ENCODE data around the gene CCDC102A. TPM values are rescaled to one million over a fixed set of nuclear protein-coding genes. Genes with fewer than 3 reads are reported as not detected.

CCDC102A gene
- total RNA-seq, 4 donors from 2014 or later = 7.1 to 11.5 (median 8.5) TPM

DNA sequence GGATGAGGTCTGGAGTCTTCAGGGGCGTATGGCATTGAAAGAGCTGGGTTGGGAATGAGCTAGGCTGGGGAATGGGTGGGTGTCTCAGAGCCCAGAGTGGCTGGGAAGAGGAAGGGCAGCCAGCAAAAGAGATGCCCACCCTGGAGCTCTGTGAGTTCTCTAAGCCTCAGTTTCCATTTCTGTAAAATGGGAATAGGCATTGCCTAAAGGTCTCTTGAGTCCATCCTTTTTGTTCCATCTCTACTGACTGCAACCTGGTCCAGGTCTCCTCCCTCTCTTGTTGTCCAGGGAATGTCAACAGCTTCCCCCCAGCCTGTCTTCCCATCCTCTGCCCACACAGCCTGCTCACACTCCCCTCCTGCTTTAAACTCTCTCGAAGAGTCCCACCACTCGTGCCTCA, 19.6 kb downstream of the CCDC102A start:
- Histone ChIP-seq H3K4me3 (no peak overlapping the region), H3K9me3 (no peaks in the 10 kb centered on the region), H3K27me3 (no peaks in the 10 kb centered on the region), H3K36me3 (peaks cover 24% of the 10 kb centered on the region), H3K27ac (no peak overlapping the region), H3K4me1 (peaks cover 10% of the 10 kb centered on the region)
- TF ChIP-seq EP300 (IDR thresholded peaks at IDR 0.05) (no peak), POLR2A (IDR thresholded peaks at IDR 0.05) (no peak), POLR2AphosphoS5 (IDR thresholded peaks at IDR 0.05) (no peak)
- TF ChIP-seq, protein P1, sequence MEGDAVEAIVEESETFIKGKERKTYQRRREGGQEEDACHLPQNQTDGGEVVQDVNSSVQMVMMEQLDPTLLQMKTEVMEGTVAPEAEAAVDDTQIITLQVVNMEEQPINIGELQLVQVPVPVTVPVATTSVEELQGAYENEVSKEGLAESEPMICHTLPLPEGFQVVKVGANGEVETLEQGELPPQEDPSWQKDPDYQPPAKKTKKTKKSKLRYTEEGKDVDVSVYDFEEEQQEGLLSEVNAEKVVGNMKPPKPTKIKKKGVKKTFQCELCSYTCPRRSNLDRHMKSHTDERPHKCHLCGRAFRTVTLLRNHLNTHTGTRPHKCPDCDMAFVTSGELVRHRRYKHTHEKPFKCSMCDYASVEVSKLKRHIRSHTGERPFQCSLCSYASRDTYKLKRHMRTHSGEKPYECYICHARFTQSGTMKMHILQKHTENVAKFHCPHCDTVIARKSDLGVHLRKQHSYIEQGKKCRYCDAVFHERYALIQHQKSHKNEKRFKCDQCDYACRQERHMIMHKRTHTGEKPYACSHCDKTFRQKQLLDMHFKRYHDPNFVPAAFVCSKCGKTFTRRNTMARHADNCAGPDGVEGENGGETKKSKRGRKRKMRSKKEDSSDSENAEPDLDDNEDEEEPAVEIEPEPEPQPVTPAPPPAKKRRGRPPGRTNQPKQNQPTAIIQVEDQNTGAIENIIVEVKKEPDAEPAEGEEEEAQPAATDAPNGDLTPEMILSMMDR (IDR thresholded peaks at IDR 0.05) = no peak
- DNase-seq (ENCODE audit: low spot score in 2 of 2) = no peak
- WGBS = 76% methylated on average over 3 of the region's 3 CpGs

DNA sequence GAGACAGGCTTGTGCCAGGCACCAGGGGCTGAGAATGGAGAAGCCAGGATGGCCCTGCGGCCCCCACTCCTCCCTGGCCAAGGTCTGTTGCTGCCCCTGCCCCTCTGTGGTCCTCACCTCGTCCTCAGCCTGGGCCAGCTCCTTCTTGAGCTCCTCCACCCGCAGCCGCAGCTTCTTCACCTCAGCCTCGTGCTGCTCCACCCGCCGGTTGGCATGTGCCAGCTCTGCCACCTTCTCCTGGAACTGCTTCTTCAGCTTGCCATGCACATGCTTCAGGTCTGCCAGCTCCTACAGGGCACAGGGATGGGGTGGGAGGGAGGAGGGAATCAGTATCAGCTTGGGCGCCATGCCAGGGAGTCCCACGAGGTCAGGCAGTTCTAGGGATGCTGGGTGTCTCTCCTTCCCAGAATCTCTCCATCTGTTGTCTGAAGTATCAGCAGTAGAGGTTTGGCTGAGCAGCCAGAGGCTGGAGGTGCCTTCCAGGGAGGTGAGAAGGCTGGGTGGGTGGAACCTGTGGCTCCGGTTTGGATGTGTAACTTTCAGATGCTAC, 20.1 kb downstream of the CCDC102A start:
- Histone ChIP-seq H3K4me3 (no peak overlapping the region), H3K27me3 (no peaks in the 10 kb centered on the region), H3K27ac (no peak overlapping the region), H3K36me3 (peaks cover 24% of the 10 kb centered on the region), H3K4me1 (peaks cover 10% of the 10 kb centered on the region), H3K9me3 (no peaks in the 10 kb centered on the region)
- no peak for DNase-seq (ENCODE audit: low spot score in 2 of 2)
- 60% methylated on average over 10 of the region's 10 CpGs for WGBS
- TF ChIP-seq, protein P1 (IDR thresholded peaks at IDR 0.05) = no peak
- no peak for TF ChIP-seq POLR2AphosphoS5 (IDR thresholded peaks at IDR 0.05)
- TF ChIP-seq POLR2A (IDR thresholded peaks at IDR 0.05) = no peak
- TF ChIP-seq EP300 (IDR thresholded peaks at IDR 0.05) = no peak

DNA sequence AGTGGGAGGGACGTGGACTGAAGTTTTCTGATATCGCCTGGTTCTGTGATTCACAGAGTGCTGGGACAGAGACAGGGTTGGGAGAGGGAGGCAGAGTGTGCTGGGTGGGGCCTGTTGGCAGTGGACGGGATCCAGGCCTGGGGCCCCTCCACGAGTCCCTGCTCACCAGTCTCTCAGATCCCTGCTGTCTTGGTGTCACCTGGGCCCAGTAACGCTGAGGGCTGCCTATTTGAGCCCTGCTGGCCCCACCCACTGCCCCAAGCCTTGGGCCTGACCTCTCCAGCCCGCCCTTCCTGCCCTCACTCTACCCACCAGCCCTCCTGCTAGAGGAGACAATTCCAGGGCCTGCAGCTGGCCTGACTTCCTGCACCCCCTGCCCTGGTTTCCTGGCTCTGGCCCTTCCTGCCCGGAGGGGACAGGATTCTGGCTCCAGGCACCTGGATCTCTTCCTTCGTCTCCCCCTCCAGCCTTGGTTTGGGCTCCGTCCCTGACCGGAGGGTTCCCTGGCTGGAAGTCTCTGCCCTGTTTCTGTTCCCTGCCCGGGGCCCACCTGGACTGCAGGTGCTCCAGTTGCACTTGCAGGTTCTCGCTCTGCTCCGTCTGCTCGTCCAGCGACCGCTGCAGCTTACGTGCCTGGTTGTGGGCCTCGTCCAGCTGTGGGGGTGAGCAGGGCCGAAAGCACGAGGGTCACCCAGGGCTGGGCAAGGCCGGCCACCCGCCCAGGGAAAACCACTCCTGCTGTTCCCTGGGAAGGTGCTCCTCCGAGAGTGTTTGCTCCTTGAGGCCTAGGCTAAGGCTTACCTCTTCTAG, 21.4 kb downstream of the CCDC102A start:
- TF ChIP-seq POLR2AphosphoS5 (IDR thresholded peaks at IDR 0.05) (no peak), EP300 (IDR thresholded peaks at IDR 0.05) (no peak), POLR2A (IDR thresholded peaks at IDR 0.05) (no peak)
- TF ChIP-seq, protein P1 (IDR thresholded peaks at IDR 0.05) = no peak
- no peak overlapping the region for H3K4me3 ChIP-seq
- WGBS = 78% methylated on average over 13 of the region's 23 CpGs
- no peak for DNase-seq (ENCODE audit: low spot score in 2 of 2)
- peaks cover 10% of the 10 kb centered on the region for H3K4me1 ChIP-seq
- H3K36me3 ChIP-seq = peaks cover 24% of the 10 kb centered on the region
- no peaks in the 10 kb centered on the region for H3K27me3 ChIP-seq
- no peaks in the 10 kb centered on the region for H3K9me3 ChIP-seq
- no peak overlapping the region for H3K27ac ChIP-seq

DNA sequence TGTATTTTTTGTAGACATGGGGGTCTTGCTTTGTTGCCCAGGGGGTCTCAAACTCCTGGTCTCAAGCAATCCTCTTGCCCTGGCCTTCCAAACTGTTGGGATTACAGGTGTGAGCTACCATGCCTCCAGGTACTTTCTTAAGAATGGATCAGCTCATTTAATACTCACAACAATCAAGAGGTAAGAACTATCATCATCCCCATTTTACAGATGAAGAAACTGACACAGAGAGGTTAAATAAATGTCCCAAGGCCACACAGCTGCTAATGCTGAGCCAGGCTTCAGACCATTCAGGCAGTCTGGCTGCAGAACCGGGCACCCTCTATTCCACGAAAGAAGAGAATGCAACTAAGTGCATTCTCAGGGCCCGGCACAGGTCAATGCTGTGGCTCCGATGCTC, 22.0 kb downstream of the CCDC102A start:
- no peaks in the 10 kb centered on the region for H3K27me3 ChIP-seq
- TF ChIP-seq POLR2AphosphoS5 (IDR thresholded peaks at IDR 0.05) (no peak), EP300 (IDR thresholded peaks at IDR 0.05) (no peak), POLR2A (IDR thresholded peaks at IDR 0.05) (no peak)
- TF ChIP-seq, protein P1 (IDR thresholded peaks at IDR 0.05) = no peak
- no peak for DNase-seq (ENCODE audit: low spot score in 2 of 2)
- H3K4me1 ChIP-seq = peaks cover 5% of the 10 kb centered on the region
- peaks cover 24% of the 10 kb centered on the region for H3K36me3 ChIP-seq
- H3K4me3 ChIP-seq = no peak overlapping the region
- 63% methylated on average over 4 of the region's 4 CpGs for WGBS
- no peaks in the 10 kb centered on the region for H3K9me3 ChIP-seq
- no peak overlapping the region for H3K27ac ChIP-seq

DNA sequence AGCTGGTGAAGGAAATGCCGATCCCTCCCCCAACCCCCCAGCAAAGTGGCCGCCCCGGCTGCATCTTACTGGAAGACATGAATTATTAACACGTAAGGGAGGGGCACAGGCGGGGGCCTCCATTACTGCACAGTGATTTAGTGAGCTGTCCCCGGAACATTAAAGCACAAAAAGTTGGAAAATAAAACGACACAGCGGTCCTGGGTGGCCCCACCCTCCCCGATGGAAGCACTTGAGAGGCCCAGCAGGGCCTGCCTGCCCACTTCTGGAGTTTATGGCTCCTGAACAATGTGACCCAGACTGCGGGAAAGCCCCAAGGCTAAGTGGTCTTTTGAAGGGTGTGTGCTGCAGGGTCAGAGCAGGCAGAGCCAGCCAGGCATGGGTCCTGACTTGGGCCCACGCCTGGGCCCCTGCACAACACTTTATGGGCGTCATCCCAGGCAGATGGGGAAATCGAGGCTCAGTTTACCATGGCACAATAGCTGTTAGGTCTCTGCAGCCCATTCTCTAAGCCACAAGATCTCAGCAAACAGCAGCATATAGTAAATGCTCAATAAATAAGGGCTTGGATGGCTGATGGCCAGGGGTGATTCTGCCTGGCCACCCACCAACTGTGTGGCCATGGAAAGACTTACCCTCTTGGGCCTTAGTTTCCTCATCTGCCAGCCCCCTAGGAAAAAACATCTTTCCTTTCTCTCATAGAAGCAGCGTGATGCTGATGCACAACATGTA, 22.8 kb downstream of the CCDC102A start:
- 61% methylated on average over 11 of the region's 14 CpGs for WGBS
- DNase-seq (ENCODE audit: low spot score in 2 of 2) = no peak
- Histone ChIP-seq H3K4me1 (peaks cover 5% of the 10 kb centered on the region), H3K4me3 (no peak overlapping the region), H3K36me3 (peaks cover 21% of the 10 kb centered on the region), H3K27me3 (no peaks in the 10 kb centered on the region), H3K9me3 (no peaks in the 10 kb centered on the region), H3K27ac (no peak overlapping the region)
- TF ChIP-seq, protein P1 (IDR thresholded peaks at IDR 0.05) = no peak
- no peak for TF ChIP-seq POLR2A (IDR thresholded peaks at IDR 0.05)
- no peak for TF ChIP-seq POLR2AphosphoS5 (IDR thresholded peaks at IDR 0.05)
- no peak for TF ChIP-seq EP300 (IDR thresholded peaks at IDR 0.05)

Measured in suprapubic skin (tissue), 4 donors.